ENCODE measurements around the gene ALS2CL.

DNA sequence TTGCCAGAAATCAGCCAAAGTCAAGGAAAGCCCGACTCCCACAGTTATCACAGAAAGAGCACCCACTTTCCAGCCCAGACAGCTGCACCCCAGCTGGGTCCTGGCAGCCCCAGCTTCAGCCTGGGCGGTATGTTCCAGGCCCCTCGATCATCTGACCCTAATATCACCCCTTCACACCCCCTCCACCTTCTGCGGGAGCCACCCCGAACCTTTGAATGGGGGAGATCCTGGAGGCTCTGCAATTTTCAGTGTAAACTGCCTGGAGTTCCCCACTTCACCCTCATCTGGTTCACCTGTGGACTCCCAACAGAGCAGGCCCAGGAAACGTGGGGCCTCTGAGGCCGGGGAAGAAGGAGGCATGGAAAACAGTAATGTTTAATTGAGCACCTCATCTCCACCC, 18.3 kb upstream of the ALS2CL start:
- TF ChIP-seq, protein P1, sequence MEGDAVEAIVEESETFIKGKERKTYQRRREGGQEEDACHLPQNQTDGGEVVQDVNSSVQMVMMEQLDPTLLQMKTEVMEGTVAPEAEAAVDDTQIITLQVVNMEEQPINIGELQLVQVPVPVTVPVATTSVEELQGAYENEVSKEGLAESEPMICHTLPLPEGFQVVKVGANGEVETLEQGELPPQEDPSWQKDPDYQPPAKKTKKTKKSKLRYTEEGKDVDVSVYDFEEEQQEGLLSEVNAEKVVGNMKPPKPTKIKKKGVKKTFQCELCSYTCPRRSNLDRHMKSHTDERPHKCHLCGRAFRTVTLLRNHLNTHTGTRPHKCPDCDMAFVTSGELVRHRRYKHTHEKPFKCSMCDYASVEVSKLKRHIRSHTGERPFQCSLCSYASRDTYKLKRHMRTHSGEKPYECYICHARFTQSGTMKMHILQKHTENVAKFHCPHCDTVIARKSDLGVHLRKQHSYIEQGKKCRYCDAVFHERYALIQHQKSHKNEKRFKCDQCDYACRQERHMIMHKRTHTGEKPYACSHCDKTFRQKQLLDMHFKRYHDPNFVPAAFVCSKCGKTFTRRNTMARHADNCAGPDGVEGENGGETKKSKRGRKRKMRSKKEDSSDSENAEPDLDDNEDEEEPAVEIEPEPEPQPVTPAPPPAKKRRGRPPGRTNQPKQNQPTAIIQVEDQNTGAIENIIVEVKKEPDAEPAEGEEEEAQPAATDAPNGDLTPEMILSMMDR (IDR thresholded peaks at IDR 0.05; ENCODE audit: poor library complexity): no peak
- no peak for TF ChIP-seq EZH2 (IDR thresholded peaks at IDR 0.05; ENCODE audit: borderline replicate concordance)

All from hepatocyte (in vitro differentiated cells).